ENCODE measurements around the gene PRKCI. TPM values are rescaled to one million over a fixed set of nuclear protein-coding genes. Genes with fewer than 3 reads are reported as not detected.

PRKCI gene
- polyA plus RNA-seq, 1 experiment = 84.3 TPM

- ChIA-PET POLR2A (no interaction called here), CTCF (no interaction called here)
- DNase-seq (ENCODE audit: low read depth, low spot score) = no peak
- no peaks in the 10 kb centered on the region for H3K27me3 ChIP-seq (ENCODE audit: control insufficient read depth, insufficient read depth, low read length)
- H3K9me3 ChIP-seq (ENCODE audit: control insufficient read depth, insufficient read depth, low read length) = no peaks in the 10 kb centered on the region
- H3K4me3 ChIP-seq (ENCODE audit: low read depth, low read length) = no peak overlapping the region
- TF ChIP-seq CTCF (IDR thresholded peaks at IDR 0.05; ENCODE audit: low read depth, low read length) = no peak
- no peak overlapping the region for H3K27ac ChIP-seq (ENCODE audit: low read depth, low read length)
Observed at GRCh38 chr3:170278627-170279026, 56.4 kb downstream of the PRKCI start.

- Histone ChIP-seq H3K4me3 (ENCODE audit: low read depth, low read length) (no peak overlapping the region), H3K27ac (ENCODE audit: low read depth, low read length) (no peak overlapping the region), H3K27me3 (ENCODE audit: control insufficient read depth, insufficient read depth, low read length) (no peaks in the 10 kb centered on the region), H3K9me3 (ENCODE audit: control insufficient read depth, insufficient read depth, low read length) (no peaks in the 10 kb centered on the region)
- ChIA-PET CTCF (interaction anchor here (0.6 kb wide), 1 partner anchor 15 kb away, joined by 3 read pairs; no protein-coding TSS in a partner anchor), POLR2A (no interaction called here)
- no peak for DNase-seq (ENCODE audit: low read depth, low spot score)
- no peak for TF ChIP-seq CTCF (IDR thresholded peaks at IDR 0.05; ENCODE audit: low read depth, low read length)
Observed at GRCh38 chr3:170290194-170290593, 68.0 kb downstream of the PRKCI start.

- TF ChIP-seq CTCF (IDR thresholded peaks at IDR 0.05; ENCODE audit: low read depth, low read length) = no peak
Observed at GRCh38 chr3:170295586-170295985, 73.4 kb downstream of the PRKCI start.

GRCh38 chr3:170296703-170297102 lies 74.5 kb downstream of the PRKCI start:
- Histone ChIP-seq H3K4me3 (ENCODE audit: low read depth, low read length) (no peak overlapping the region), H3K27ac (ENCODE audit: low read depth, low read length) (no peak overlapping the region), H3K27me3 (ENCODE audit: control insufficient read depth, insufficient read depth, low read length) (no peaks in the 10 kb centered on the region), H3K9me3 (ENCODE audit: control insufficient read depth, insufficient read depth, low read length) (no peaks in the 10 kb centered on the region)
- no peak for DNase-seq (ENCODE audit: low read depth, low spot score)
- CTCF ChIA-PET = no interaction called here
- TF ChIP-seq CTCF (IDR thresholded peaks at IDR 0.05; ENCODE audit: low read depth, low read length) = no peak
- POLR2A ChIA-PET = no interaction called here

More at GRCh38 chr3:170295586-170295985, 73.4 kb downstream of the PRKCI start:
- POLR2A ChIA-PET = interaction anchor here (0.6 kb wide), 1 partner anchor 47 kb away, joined by 6 read pairs; no protein-coding TSS in a partner anchor
- CTCF ChIA-PET = interaction anchor here (0.7 kb wide), 1 partner anchor 613 kb away, joined by 7 read pairs; the partner anchor contains the start of gene EIF5A2
- Histone ChIP-seq H3K9me3 (ENCODE audit: control insufficient read depth, insufficient read depth, low read length) (no peaks in the 10 kb centered on the region), H3K27me3 (ENCODE audit: control insufficient read depth, insufficient read depth, low read length) (no peaks in the 10 kb centered on the region), H3K4me3 (ENCODE audit: low read depth, low read length) (no peak overlapping the region), H3K27ac (ENCODE audit: low read depth, low read length) (no peak overlapping the region)
- DNase-seq (ENCODE audit: low read depth, low spot score) = no peak

- POLR2A ChIA-PET = no interaction called here
- Histone ChIP-seq H3K9me3 (ENCODE audit: control insufficient read depth, insufficient read depth, low read length) (no peaks in the 10 kb centered on the region), H3K27me3 (ENCODE audit: control insufficient read depth, insufficient read depth, low read length) (no peaks in the 10 kb centered on the region), H3K4me3 (ENCODE audit: low read depth, low read length) (no peak overlapping the region), H3K27ac (ENCODE audit: low read depth, low read length) (no peak overlapping the region)
- CTCF ChIA-PET = no interaction called here
- no peak for TF ChIP-seq CTCF (IDR thresholded peaks at IDR 0.05; ENCODE audit: low read depth, low read length)
- no peak for DNase-seq (ENCODE audit: low read depth, low spot score)
Observed at GRCh38 chr3:170301405-170301804, 79.2 kb downstream of the PRKCI start.
